ENCODE results near the gene TH.

DNA sequence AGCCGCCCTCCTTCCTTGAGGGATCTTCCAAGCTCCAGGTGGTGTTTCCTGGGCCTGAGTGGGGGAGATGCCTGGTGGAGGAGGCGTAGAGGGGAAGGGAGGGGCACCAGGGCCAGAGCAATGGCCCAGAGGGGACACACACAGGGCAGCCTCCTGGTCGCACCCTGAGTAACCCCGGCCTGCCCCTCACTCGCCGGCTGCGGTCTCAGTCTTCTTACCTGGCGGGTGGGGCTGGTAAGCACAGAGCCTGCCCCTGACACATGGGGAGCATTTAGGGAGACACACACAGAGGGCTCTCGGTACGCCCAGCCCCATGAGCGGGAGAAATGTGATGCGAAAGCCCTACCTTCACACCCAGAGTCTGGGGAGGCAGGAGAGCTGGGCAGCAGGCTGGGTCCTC, 56.3 kb downstream of the TH start:
- TF ChIP-seq ELF4 (IDR thresholded peaks at IDR 0.05) (no peak), FOXM1 (IDR thresholded peaks at IDR 0.05; ENCODE audit: borderline replicate concordance) (no peak), SP1 (IDR thresholded peaks at IDR 0.05) (no peak), ZNF384 (IDR thresholded peaks at IDR 0.05) (no peak), HDGF (IDR thresholded peaks at IDR 0.05; ENCODE audit: borderline replicate concordance) (no peak)

All from HEK293T (cell line).